Endothelial cell (in vitro differentiated cells): ENCODE measurements around the gene IL10RA. TPM values are rescaled to one million over a fixed set of nuclear protein-coding genes. Genes with fewer than 3 reads are reported as not detected.
"Not testable (repeated sequence)": the region's sequence is repeated elsewhere in the genome, so short reads cannot be mapped to it uniquely, and the experiment has no call there.

Experiments
- DNase-seq: peaks from one replicate; pipeline ENCODE4 v3.0.0; 2021; ENCODE audit warnings: low spot score
- H3K27ac Mint-ChIP-seq: one replicate; pipeline ENCODE4 v1.8.0; 2021; ENCODE audit warnings: mixed read lengths, inconsistent platforms; ENCODE audit not compliant: unreplicated experiment
- H3K27me3 Mint-ChIP-seq: one replicate; pipeline ENCODE4 v1.8.0; 2021; ENCODE audit warnings: mild to moderate bottlenecking, moderate library complexity, mixed read lengths, inconsistent platforms; ENCODE audit not compliant: unreplicated experiment
- H3K36me3 Mint-ChIP-seq: one replicate; pipeline ENCODE4 v1.8.0; 2021; ENCODE audit warnings: mild to moderate bottlenecking, low read depth, mixed read lengths, inconsistent platforms; ENCODE audit not compliant: unreplicated experiment
- H3K4me1 Mint-ChIP-seq: one replicate; pipeline ENCODE4 v1.8.0; 2021; ENCODE audit warnings: mild to moderate bottlenecking, mixed read lengths, inconsistent platforms; ENCODE audit not compliant: unreplicated experiment
- H3K4me3 Mint-ChIP-seq: one replicate; pipeline ENCODE4 v1.8.0; 2021; ENCODE audit warnings: mild to moderate bottlenecking, mixed read lengths, inconsistent platforms; ENCODE audit not compliant: unreplicated experiment
- H3K9me3 Mint-ChIP-seq: one replicate; pipeline ENCODE4 v1.8.0; 2021; ENCODE audit warnings: mixed read lengths, inconsistent platforms; ENCODE audit not compliant: unreplicated experiment
- total RNA-seq: library from RNA; stranded (reverse); fragmentation: NEBNext Ultra II Directional; extraction: Animal tissue kit (Norgen Biotek cat#: 25700); gene quantifications from one replicate; pipeline ENCODE4 v1.2.1, GENCODE V29; 2021; ENCODE audit not compliant: unreplicated experiment
- TF ChIP-seq, protein P1 (sequence below): fragments of 200-600 bp; sonication (generic); IDR thresholded peaks from one replicate; pipeline ENCODE4 v1.5.0; 2021; ENCODE audit warnings: antibody characterized with exemption; ENCODE audit not compliant: unreplicated experiment

IL10RA gene
- total RNA-seq, 1 donor from 2014 or later, result 0.82 TPM

DNA sequence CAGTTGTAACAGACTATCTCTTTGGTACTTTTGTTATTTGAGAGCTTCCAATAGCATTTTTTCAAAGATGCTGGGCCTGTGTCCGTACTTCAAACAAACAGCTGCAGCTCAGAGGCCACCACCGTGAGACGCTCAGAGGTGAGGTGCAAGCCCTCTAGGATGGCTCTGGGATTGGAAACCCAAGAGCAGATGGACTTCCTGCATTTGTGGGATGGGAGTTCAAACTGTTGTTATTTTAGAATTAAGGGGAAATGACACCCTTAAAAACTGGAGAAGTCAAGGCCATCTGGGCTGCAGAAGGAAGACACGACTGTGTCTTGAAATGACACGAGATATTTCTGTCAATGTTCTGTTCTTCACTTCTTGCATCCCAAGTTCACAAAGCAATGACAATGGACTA, 9.2 kb upstream of the IL10RA start:
- H3K36me3 Mint-ChIP-seq, result no peaks in the 10 kb centered on the region
- peaks cover 36% of the 10 kb centered on the region for H3K4me1 Mint-ChIP-seq
- H3K4me3 Mint-ChIP-seq, result no peak overlapping the region
- TF ChIP-seq, protein P1, sequence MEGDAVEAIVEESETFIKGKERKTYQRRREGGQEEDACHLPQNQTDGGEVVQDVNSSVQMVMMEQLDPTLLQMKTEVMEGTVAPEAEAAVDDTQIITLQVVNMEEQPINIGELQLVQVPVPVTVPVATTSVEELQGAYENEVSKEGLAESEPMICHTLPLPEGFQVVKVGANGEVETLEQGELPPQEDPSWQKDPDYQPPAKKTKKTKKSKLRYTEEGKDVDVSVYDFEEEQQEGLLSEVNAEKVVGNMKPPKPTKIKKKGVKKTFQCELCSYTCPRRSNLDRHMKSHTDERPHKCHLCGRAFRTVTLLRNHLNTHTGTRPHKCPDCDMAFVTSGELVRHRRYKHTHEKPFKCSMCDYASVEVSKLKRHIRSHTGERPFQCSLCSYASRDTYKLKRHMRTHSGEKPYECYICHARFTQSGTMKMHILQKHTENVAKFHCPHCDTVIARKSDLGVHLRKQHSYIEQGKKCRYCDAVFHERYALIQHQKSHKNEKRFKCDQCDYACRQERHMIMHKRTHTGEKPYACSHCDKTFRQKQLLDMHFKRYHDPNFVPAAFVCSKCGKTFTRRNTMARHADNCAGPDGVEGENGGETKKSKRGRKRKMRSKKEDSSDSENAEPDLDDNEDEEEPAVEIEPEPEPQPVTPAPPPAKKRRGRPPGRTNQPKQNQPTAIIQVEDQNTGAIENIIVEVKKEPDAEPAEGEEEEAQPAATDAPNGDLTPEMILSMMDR, result no peak
- peaks cover 3% of the 10 kb centered on the region for H3K27me3 Mint-ChIP-seq
- H3K9me3 Mint-ChIP-seq, result no peaks in the 10 kb centered on the region
- no peak for DNase-seq
- no peak overlapping the region for H3K27ac Mint-ChIP-seq

DNA sequence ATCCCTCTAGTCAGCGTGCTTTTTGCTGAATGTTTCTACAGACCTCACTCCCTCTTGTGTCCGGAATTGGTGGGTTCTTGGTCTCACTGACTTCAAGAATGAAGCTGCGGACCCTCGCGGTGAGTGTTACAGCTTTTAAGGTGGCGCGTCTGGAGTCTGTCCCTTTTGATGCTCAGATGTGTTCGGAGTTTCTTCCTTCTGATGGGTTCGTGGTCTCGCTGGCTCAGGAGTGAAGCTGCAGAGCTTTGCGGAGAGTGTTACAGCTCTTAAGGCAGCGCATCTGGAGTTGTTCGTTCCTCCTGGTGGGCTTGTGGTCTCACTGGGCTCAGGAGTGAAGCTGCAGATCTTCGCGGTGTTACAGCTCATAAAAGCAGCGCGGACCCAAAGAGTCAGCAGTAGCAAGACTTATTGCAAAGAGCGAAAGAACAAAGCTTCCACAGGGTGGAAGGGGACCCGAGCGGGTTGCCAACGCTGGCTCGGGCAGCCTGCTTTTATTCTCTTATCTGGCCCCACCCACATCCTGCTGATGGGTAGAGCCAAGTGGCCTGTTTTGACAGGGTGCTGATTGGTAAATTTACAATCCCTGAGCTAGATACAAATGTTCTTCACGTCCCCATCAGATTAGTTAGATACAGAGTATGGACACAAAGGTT, 8.5 kb upstream of the IL10RA start:
- H3K27me3 Mint-ChIP-seq, H3K9me3 Mint-ChIP-seq, DNase-seq, H3K27ac Mint-ChIP-seq, H3K36me3 Mint-ChIP-seq, H3K4me3 Mint-ChIP-seq: not testable (repeated sequence)
- H3K4me1 Mint-ChIP-seq, result peaks cover 29% of the 10 kb centered on the region

DNA sequence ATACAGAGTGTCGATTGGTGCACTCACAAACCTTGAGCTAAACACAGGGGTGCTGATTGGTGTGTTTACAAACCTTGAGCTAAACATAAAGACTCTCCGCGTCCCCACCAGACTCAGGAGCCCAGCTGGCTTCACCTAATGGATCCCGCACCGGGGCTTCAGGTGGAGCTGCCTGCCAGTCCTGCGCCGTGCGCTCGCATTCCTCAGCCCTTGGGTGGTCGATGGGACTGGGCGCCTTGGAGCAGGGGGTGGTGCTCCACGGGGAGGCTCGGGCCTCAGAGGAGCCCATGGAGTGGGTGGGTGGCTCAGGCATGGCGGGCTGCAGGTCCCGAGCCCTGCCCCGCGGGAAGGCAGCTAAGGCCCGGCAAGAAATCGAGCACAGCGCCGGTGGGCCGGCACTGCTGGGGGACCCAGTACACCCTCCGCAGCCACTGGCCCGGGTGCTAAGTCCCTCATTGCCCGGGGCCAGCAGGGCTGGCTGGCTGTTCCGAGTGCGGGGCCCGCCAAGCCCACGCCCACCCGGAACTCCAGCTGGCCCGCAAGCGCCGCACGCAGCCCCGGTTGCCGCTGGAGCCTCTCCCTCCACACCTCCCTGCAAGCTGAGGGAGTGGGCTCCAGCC, 7.8 kb upstream of the IL10RA start:
- DNase-seq, H3K4me3 Mint-ChIP-seq, H3K27me3 Mint-ChIP-seq, H3K36me3 Mint-ChIP-seq, H3K27ac Mint-ChIP-seq, H3K9me3 Mint-ChIP-seq: not testable (repeated sequence)
- H3K4me1 Mint-ChIP-seq, result peaks cover 22% of the 10 kb centered on the region

DNA sequence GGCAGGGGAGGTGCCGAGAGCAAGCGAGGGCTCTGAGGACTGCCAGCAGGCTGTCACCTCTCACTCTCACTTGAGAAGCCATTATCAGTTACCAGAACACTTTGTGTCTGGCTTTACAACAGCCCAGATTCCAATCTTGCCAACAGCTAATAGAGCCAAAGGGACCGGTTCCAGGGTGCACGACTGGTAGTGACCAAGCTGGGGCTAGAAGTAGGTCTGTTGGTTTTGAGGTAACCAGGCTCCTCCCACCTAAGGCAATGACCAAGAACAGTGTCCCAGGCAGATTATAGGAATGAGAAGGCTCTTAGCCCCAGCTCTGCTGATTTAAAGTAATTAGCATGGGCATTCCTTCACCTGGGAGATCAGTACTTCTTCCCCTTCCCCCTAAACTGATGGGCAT, 7.2 kb upstream of the IL10RA start:
- DNase-seq, result no peak
- no peaks in the 10 kb centered on the region for H3K36me3 Mint-ChIP-seq
- no peaks in the 10 kb centered on the region for H3K9me3 Mint-ChIP-seq
- TF ChIP-seq, protein P1, result no peak
- peaks cover 19% of the 10 kb centered on the region for H3K4me1 Mint-ChIP-seq
- H3K27me3 Mint-ChIP-seq, result peaks cover 1% of the 10 kb centered on the region
- no peak overlapping the region for H3K27ac Mint-ChIP-seq
- no peak overlapping the region for H3K4me3 Mint-ChIP-seq

DNA sequence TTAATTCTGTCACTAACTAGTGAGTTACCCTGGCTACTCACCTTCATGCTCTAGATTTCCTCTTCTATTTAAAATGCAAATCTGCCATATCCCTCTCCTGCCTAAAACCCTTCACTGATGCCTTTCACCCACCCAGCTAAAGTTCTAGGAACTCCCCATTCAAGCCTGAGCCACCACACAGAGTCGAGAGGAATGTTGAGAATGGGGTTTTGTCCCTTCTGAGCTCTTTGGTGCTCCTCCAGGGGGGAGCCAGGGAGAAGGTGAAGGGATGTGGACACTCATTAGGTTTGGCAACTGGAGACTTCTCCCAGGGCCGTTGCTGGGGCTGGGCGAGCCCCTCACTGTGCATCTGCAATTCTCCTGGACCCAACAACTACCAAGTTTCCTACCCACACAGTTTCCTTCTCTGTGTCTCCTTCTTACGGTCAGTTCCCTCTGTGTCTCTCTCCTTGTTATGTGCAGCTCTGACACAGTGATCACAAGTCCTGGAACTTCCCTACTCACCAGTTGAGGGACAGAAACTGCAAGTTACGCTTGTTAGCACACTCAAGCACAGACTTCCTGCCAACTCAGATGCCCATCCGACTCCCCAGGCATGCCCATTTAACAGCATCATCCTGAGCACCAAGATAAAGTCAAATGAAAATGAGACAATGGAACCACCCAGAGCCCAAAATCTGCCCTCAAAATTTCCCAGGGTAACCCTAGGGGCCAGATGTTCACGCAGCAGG, 6.5 kb upstream of the IL10RA start:
- no peaks in the 10 kb centered on the region for H3K9me3 Mint-ChIP-seq
- DNase-seq, result no peak
- no peak overlapping the region for H3K27ac Mint-ChIP-seq
- no peaks in the 10 kb centered on the region for H3K36me3 Mint-ChIP-seq
- TF ChIP-seq, protein P1, result no peak
- H3K4me3 Mint-ChIP-seq, result no peak overlapping the region
- peaks cover 19% of the 10 kb centered on the region for H3K4me1 Mint-ChIP-seq
- H3K27me3 Mint-ChIP-seq, result peaks cover 1% of the 10 kb centered on the region

DNA sequence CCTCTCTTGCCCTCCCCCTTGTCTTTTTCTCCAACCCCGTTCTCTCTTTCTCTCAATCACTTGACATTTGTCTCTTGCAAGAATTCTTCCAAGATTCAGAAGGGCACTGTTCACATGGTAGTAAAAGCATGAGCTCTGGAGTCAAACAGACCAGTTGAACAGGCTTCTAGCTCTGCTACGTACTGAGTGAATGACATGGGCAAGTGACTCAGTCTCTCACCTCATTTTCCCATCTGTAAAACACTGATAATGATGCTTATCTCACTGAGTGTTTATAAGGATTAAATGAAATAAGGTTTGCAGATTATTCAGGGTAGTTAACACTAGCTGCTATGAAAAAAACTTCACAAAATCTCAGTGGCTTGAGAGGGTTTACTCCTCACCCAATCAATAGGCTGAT, 5.9 kb upstream of the IL10RA start:
- TF ChIP-seq, protein P1, result no peak
- no peak overlapping the region for H3K4me3 Mint-ChIP-seq
- no peak for DNase-seq

More for the DNA sequence above, 5.9 kb upstream of the IL10RA start:
- Mint-ChIP-seq H3K9me3 (no peaks in the 10 kb centered on the region), H3K27ac (no peak overlapping the region), H3K27me3 (peaks cover 4% of the 10 kb centered on the region), H3K4me1 (peaks cover 19% of the 10 kb centered on the region), H3K36me3 (no peaks in the 10 kb centered on the region)
